Ammon's horn (tissue), 1 donor: ENCODE measurements around the gene ELFN2.

Experiments used
- DNase-seq: peaks from one replicate; pipeline ENCODE4 v3.0.0-alpha.2; 2016; ENCODE audit warnings: low spot score

The ELFN2 gene

DNA sequence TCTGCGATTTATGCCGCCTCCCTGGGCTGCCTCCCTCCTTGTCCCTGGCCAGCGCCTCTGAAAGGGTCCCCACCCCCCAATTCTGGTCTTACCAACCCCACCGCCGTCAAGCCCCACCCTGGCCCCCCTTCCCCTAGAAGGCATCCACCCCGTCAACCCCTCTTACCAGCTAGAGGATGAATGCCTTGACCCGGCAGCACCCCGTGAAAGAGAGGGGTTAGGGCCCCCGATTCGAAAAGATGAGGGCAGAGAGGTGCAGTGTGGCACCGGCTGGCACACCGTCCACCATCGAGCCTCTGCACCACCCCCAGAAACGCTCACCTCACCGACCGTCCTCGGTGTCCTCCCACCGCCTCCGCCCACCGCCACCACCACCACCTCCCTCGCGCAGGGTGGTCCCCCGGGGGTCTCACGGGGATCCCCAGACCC lies 559 bp downstream of the ELFN2 start:
- no peak for DNase-seq

DNA sequence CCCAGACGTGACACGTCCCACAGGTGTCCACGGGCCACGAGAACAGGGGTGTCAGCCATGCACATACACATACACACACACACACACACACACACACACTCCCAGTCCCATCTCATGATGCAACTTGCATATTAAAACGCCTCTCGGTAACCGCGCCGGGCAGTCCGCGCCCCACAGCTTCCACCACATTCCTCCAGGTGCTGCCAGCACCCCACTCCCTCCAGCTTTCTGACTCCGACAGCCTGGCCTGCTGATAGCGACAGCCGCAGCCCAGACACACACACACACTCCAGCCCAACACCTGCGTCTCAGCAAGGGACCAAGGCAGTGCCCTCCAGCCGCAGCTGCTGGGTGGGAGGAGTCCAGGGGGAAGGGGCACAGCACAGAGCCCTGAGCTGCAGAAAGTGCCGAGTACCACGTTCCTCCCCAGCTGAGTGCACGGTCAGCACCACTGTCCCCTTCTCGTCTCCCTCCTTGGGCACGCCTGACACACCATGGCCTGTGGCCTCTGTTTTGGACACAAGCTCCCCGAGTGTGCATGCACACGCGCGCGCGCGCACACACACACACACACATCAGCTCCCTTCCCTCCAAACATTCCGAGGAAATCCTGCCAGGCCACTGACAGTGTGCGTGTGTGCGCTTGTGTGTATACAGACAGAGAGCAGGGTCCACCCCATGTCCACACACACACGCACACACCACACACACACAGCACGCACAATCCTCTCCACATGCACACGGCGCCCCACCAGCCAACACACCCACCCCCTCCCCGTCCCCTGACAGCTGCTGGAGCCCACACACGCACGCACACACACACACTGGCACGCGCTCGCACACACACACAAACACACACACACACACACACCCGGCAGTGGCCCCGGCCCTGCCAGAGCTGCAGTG lies 1.2 kb downstream of the ELFN2 start:
- DNase-seq = no peak

- DNase-seq = no peak
Observed at GRCh38 chr22:37425369-37425768, 1.9 kb downstream of the ELFN2 start.

DNA sequence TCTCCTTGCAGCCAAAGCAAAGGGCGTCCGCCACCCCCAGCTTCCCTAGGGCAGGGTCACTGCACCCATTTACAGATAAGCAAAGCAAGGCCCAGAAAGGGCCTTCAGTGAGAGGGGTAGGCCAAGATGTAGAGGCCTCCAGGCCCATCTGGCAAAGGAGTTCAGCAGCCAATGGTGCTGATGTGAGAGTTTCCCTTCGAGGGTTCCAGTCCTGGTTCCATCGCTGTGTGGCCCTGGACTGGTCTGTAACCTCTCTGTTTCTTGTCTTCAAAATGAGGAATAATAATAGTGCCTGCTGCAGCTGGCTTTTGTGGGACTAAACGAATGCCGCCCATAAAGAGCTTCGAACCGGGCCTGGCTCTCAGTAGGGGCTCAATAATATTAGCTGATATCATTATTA lies 4.0 kb downstream of the ELFN2 start:
- DNase-seq = no peak

- DNase-seq = no peak
Observed at GRCh38 chr22:37421468-37421877, 5.8 kb downstream of the ELFN2 start.

GRCh38 chr22:37420686-37421467 lies 6.4 kb downstream of the ELFN2 start:
- DNase-seq = no peak

- DNase-seq = no peak
Observed at GRCh38 chr22:37419969-37420685, 7.2 kb downstream of the ELFN2 start.

- DNase-seq = no peak
Observed at GRCh38 chr22:37419370-37419968, 7.8 kb downstream of the ELFN2 start.

GRCh38 chr22:37418627-37419369 lies 8.5 kb downstream of the ELFN2 start:
- no peak for DNase-seq

DNA sequence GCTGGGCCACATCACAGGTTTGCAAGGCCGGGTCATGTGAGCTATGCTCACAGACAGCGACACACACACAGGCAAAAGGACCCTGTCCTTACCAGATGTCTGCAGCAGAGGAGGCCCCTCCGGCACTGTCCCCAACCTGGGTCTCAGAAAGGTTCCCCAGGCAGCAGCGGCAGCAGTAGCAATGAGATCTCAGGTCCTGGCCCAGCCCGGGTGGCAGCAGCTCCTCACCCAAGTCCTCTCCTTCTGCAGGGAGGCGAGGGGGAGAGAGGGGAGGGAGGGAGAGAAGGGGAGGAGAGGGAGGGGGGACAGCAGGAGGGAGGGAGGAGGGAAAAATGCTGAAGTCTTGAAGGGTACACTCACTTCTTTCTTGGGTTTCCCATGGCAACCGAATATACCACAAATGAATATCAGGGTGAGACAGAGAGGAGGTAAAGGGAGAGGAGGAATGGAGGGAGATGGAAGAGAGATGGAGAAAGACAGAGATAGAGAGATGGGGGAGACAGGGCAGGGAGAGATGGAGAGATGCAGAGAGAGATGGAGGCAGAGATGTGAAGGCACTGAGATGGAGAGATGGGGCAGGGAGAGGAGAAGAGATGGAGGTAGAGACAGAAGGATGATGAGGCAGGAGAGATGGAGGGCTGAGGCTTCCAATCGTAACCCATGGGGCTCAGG lies 9.5 kb downstream of the ELFN2 start:
- DNase-seq = peak; percentile 54

DNA sequence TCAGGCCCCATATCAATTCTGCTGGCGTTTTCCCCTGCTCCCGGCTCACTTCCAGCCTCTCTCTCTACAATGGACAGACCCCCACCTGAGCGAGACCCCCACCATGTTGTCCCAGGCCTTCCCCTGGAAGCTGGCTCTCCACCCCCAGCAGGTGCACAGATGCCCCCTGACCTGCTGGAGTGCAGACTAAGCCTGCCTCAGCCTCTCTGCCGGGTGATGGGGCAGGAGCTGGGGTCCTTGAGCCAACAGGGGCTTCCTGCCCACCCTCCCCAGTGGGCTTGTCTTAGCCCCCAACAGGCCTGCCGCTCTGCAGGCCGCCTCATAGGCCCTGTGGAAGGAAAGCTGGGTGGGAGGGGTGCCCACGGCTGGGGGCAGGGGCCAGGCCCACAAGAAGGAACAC lies 10.0 kb downstream of the ELFN2 start:
- DNase-seq = no peak

GRCh38 chr22:37416827-37417226 lies 10.5 kb downstream of the ELFN2 start:
- peak; percentile 86 for DNase-seq

DNA sequence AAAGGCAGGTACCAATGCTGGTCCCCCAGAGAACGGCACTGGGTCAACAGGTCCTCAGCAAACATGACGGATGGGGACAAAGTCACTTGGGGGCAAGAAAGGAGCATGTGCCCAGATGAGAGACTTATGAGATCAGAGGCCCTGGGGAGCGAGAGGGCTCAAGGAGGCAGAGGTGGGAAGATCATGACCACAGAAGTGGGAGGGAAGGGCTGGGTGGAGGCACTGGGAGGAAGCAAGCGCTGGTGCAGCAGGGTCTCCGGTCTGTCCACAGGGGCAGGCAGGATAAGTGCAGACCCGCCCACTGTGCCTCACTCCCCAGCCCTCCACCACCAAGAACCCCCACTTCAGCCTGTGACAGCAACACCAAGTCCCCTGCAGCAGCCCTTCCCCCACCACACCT lies 10.9 kb downstream of the ELFN2 start:
- no peak for DNase-seq

- no peak for DNase-seq
Observed at GRCh38 chr22:37415210-37415609, 12.1 kb downstream of the ELFN2 start.

DNA sequence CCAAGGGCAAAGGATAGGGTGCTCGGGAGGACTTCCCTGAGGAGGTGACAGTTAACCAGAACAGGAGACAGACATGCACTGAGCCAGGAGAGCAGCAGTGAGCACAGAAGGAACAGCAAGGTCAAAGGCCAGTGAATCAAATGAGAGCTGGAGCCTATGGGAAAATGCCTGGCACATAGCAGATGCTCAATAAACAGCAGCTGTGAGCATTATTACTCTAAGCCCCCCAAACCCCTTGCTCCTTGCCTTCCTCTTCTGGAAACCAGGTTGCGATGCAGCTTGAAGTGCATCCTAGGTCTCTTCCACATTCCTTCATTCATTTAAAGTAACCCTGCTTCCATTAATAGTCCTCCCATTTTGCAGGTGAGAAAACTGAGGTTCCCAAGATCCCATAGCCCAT lies 13.0 kb downstream of the ELFN2 start:
- no peak for DNase-seq

GRCh38 chr22:37413546-37413945 lies 13.7 kb downstream of the ELFN2 start:
- DNase-seq = no peak

DNA sequence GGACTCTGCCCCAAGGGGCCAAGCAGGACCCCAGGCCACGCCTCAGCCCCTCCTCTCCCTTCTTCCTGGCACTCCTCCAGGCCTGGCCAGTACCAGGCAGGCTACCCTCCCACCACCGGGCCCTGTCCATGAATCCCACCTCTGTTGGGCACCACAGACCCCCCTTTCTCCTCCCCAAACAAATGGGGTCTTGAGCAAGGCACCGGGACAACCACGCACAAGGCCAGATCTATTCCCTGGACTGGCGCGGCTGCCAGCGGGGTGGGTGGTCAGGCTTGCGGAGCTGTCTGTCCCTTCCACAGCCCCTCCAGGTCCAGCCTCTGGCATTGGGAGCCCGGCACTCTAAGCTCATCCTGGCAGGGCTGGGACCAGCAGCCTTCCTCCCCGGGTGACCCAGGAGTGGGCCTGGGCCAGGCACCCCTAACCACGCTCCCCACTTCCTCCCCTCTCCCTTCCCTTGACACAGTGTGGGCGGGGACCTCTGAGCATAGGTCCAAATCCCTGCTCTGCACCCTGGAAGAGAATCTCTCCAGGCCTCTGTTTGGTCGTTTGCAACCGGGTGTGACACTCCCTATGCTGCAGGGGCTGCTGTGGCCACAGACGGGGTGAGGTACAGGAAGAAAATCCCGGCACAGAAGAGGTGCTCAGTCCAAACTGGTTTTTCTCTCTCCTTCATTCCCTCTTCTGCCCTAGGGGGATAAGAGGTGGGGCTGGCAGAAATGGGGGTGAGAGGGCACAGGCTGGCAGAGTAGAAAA lies 14.6 kb downstream of the ELFN2 start:
- DNase-seq = no peak

DNA sequence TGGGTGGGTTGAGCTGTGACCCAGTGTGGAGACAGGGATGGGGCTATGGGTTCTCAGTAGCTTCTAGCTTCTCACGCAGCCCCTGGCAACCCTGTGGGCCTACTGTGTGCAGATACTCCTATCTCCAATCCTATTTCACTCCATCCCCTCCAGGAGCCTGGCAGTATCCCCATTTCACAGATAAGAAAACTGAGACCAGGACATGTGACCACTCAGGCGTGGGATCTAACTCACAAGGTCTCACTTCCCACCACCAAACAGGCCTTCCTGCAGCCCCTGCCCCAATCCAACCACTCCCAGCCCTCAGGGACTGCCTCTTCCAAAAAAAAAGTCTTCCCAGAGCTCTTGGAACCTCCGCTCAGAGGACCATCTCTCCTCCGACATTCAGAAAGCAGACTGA lies 15.6 kb downstream of the ELFN2 start:
- no peak for DNase-seq

GRCh38 chr22:37410174-37411055 lies 16.9 kb downstream of the ELFN2 start:
- DNase-seq = no peak
